ENCODE measurements around the gene OR56B1.

OR56B1 gene

GRCh38 chr11:5737091-5737490, 843 bp downstream of the OR56B1 start:
- no peak for DNase-seq

GRCh38 chr11:5737670-5738392, 1.6 kb downstream of the OR56B1 start:
- no peak for DNase-seq

GRCh38 chr11:5738431-5738830, 2.2 kb downstream of the OR56B1 start:
- no peak for DNase-seq

GRCh38 chr11:5746614-5747013, 10.4 kb downstream of the OR56B1 start:
- DNase-seq = no peak

- no peak for DNase-seq
These were observed 13.6 kb downstream of the OR56B1 start for GRCh38 chr11:5749836-5750235.

GRCh38 chr11:5753943-5754342, 17.7 kb downstream of the OR56B1 start, which contains the start of gene OR52N4:
Gene OR52N4, plus strand, starts transcription at chr11:5754243. Its CDS starts 498 bp downstream, at chr11:5754741.
- no peak for DNase-seq

- no peak for DNase-seq
These were observed 30.8 kb downstream of the OR56B1 start for GRCh38 chr11:5767056-5767455.

GRCh38 chr11:5783255-5783654, 47.0 kb downstream of the OR56B1 start, which contains the start of gene OR52N5:
Gene OR52N5, minus strand, starts transcription at chr11:5783355. Its CDS starts 4,721 bp downstream, at chr11:5778634.
- no peak for DNase-seq

Data from activated CD4-positive, alpha-beta T cell treated with anti-CD3 and anti-CD28 coated beads, Interleukin-10, Interleukin-2, amounts not matched to agents 100 ng/mL and 50 ng/mL, durations not matched to agents 16 hours and 8 hours (primary cell).